Inferior parietal cortex (tissue), 1 donor: ENCODE results near the gene CAPS.

Source experiments
- DNase-seq: peaks from one replicate; pipeline ENCODE4 v3.0.0-alpha.2; 2016; ENCODE audit errors: extremely low spot score

The CAPS gene

DNA sequence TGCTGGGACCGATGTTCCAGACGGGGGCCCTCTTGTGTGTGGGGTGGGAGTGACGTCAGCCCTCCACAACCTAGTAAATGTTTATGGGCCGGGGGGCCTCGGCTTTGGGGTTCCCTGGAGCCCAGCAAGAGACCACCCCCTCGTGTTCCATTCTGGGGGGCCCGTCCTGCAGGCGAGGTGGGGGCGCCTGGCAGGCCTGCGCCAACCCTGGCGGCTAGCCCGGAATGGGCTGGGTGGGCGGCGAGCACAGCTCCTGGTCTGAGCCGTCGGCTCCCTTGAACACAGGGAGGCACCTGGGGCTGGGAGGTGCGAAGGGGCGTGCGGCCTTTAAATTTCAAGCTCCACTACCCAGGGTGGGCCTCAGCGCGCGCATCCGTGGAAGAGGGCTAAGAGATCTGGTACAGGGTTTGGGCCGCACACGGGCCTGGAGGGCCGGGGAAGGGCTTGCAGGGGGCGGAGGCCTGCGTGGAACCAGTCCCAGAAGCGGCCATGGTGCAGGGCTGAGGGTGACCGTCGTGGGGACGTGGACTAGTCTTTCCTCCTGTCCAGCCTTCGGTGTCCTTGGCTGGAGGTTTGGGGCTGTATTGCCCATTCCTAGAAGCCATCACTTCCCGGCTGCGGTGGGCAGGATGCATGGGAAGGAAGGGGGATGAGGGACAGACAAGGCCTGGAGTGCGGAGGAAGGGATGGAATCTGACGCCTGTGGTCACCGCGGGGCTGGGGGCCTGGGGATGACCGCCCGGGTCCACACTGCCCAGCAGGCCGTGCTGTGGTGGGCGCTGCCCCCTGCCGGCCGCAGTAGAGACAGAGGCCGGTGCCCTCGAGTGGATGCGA is 21.9 kb upstream of the CAPS start:
- DNase-seq: peak; percentile 4

DNA sequence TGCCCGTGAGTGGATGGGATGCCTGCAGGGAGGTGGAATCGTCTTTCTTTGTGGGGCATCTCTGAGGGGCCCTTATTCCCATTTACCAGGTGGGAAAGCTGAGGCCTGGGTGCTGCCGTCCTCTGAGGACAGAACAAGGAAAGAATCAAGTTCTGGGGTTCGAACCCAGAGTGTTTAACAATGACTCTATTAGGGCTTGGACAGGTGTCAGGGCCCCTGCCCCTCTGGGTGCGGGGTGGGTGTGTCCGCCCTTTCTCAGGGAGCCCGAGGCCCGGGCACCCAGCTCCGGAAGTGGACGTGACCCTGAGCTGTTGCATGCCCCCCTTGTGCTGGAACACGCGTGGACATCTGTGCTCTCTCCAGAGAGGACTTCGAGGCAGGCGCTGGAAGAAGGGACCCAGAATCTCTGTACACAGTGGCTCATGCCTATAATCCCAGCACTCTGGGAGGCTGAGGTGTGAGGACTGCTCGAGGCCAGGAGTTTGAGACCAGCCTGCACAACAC is 21.2 kb upstream of the CAPS start:
- no peak for DNase-seq

DNA sequence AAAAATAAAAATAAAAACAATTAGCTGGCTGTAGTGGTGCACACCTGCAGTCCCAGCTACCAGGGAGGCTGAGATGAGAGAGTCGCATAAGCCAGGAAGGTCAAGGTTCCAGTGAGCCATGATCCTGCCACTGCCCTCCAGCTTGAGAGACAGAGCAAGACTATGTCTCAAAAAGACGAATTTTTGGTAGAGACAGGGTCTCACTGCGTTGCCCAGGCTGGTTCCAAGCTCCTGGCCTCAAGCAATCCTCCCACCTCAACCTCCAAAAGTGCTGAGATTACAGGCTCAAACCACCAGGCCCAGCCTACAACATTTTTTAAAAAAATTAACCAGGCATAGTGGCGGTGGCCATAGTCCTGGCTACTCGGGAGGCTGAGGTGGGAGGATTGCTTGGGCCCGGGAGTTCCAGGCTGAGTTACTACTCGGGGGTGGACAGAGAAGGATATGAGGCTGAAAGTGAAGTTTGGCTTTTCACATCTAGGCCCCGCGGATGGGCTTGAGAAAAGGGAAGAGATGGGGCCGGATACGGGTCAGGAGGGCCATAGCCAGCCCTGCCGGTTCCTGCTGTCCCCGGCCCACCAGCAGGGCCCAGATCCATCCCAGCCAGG is 20.7 kb upstream of the CAPS start:
- DNase-seq: no peak

DNA sequence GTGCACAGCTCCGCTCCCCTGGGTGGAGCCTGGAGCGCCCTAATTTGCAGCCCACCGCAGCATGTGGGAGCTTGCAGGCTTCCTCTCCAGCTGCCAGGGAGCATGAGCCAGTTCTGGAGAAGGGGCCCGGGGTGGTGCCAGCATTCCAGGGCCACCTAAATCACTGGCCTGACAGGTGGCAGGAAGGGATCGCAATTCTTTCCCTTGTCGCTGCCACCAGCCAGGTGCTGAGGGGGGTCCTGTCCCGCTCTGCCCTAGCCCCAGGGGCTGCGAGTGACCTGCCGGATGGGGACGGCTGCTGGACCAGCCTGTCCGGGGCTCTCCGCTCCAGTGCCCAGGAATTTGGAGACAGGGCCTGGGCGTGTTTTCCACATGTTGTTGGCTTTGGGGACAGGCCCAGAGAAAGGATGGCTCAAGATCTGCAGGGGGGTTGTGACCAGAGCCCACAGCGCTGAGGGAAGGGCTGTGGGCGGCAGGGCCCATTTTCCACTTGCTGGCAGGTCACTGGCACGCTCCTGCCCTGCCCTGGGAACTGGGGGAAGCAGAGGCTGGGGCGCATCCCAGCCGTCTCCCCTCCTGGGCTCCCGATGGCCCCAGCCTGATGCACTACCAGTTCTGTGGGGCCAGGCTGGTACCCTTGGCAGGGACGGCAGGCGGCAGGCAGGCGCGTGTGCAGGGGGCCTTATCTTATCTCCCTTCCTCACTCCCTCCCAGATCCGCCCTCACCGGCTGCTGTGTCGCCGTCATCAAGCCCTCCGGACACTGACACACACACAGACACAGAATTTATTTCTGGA is 19.9 kb upstream of the CAPS start:
- no peak for DNase-seq

DNA sequence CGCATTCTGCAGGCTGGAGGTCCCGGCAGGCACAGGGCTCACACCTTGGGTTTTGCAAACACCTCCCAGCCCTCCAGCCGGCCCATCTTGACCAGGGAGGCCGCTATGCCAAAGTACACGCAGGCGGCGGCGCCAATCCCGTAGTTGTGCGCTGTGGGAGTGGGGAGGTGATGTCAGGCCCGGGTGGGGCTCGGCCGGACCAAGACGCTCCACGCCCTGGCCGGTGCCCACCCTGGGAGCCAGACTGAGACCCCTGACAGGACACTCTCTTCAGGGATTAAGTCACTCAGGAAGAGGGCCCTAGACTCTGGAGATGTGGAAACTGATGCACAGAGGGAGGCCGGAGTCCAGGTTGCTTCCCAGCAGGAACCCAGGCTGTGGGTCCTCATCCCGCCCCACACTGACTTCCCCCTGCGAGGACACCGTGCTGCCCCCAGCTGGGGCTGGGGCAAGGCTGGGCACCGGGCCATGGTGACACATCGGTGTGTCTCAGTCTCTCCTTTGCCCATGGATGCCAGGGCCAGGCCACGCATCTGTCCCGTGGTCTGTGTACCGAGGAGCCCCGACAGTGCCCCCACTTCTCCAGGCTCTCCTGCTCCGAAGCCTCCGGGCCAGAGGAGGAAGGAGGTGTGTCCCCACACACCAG is 19.2 kb upstream of the CAPS start:
- no peak for DNase-seq

DNA sequence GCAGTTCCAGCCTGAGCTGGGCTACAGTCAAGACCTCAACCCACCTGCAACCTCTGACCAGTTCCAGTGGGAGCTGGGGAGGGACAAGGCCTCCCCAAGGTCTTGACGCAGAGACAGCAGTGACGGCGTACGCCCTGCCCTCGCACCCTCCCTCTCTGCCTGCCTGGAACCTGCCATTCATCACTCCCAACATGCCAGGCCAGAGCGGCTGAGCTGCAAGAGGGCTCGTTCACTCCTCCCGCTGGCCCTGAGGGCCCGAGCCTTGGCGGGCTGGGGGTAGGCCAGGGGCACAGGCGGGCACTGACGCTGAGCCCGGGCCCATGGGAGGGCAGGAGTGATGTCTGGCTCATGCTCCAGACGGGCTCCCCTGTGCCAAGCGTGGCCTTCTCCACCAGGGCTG is 18.6 kb upstream of the CAPS start:
- no peak for DNase-seq

DNA sequence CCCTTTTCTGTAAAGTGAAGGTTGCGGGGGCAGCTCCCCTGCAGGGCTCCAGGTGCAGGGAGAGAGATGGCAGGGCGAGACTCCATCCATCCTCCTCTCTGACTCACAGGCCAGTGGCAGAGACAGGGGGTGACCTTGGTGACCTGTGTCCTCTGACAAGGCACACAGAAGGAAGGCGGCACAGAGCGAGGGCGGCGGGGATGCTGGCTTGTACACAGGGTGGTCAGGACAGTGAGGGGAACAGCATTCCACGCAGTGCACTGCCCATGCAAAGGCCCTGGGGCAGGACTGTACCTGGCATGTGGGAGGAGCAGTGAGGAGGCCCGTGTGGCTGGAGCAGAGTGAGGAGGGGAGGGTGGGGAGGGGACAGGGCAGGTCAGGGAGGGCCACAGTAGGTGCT is 18.2 kb upstream of the CAPS start:
- no peak for DNase-seq

DNA sequence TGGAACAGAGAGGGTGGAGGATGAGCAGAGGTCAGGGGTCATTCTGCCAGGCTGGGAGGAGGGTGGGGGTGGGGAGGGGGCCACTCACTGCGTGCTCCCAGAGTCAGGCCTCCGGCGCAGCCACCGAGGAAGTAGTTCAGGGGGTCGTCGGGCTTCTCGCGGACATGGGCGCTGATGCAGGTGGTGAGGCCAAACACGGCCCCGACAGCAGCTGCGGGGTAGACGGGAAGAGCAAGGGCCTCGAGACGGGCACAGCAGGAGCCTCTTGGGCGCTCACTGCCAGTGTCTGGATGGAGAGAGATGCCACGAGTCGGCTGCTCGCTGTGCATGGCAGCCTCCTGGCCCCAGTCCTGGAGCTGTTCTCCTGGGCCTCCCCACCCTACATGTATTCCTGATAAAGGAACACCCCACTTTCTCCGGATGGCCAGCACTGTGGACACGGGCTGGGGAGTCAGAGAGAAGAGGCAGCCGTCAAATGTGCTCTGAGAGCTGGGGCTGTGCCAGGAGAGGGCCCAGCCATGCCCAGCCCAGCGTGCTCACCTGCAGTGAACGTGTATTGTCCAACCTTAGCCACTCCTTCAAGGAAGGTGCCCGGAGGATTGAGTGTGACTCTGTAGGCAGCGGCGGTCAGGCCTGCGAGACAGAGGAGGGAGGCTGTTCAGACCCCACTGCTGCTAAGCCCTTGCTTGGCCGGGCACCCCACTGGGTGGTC is 17.5 kb upstream of the CAPS start:
- DNase-seq: no peak

DNA sequence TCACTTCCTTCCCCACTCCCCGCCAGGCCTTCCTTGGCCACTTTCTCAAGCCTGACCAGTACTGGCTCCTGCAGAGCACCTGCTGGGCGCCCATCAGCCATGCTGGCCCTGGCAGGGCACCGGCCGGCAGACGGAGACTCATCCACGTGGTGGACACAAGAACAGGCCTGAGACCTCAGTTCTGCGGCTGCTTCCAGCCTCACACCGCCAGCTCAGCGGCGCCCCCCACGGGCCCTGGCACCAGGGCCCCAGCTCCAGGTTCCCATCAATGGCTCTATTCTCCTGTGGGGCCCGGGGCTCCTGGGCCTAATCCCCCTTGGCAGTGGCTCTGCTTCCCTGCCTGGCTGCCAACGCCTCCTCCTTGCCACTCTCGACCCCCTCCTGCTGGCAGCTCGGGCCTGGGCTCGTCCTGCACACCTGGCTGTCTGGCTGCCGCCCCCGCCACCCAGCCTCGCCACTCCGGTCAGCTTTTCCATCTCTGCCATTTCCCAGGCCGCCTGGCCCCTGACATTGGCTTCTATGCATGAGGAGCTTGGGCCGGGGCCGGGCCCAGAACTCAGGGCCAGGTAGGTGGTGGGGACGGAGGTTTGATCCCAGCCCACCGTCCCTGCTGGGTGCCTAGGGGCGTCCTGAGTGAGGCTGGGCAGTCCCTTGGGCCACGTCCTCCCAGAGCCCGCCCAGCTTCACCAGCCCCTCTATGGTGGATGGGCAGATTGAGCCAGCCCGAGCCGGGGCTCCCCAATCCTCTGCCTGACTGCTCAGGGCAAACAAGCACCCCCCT is 16.7 kb upstream of the CAPS start:
- no peak for DNase-seq

DNA sequence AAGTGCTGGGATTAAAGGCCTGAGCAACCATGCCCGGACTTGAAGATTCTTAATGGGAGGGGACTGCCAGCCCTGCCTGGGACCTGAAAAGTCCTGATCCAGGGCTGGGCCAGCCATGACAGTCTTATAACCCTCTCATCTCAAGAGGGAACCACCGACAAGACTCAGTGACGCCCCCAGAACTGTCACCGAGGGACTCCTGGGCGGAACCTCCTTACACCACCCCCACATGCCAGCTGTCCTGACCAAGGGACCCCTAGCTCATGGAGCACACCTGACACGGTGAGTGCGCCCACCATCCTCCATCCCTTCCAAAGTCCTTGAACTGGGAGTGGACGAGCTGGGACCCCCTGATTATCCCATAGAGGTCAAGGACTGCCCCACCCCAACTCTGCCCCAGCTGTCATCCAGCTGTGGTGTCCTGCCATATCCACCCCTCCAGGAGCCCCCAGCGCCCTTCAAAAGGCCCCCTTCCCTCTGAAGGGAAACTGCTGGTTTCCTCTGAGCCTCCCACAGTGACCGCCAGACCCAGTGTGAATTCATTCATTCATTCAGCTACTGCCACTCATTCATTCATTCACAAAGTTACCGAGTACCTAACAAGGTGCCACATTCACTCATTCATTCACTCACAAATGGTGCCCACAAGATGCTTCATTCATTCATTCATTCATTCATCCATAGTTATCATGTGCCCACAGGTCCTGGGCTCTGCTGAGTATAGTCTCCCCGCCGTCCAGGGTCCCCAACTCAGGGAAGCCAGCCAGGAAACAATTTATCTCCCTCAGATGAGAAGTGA is 14.1 kb upstream of the CAPS start:
- DNase-seq: no peak

DNA sequence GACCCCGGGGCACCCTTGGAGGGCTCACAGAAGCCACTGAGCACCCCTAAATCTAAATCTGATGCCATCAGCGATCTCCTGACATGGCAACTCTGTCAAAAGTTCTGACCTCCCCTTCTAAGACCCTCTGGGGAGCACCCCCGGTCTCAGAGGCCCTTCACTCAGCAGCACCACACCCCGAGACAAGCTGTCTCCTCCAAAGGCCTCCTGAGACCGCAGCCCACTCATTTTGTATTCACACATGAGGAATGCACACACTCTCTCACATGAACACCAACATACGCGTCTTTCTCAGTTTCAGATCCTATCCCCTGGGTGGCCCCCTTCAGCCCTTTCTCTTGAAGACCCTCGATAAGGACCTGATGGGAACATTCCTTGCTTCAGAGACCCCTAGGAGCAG is 13.1 kb upstream of the CAPS start:
- DNase-seq: no peak

DNA sequence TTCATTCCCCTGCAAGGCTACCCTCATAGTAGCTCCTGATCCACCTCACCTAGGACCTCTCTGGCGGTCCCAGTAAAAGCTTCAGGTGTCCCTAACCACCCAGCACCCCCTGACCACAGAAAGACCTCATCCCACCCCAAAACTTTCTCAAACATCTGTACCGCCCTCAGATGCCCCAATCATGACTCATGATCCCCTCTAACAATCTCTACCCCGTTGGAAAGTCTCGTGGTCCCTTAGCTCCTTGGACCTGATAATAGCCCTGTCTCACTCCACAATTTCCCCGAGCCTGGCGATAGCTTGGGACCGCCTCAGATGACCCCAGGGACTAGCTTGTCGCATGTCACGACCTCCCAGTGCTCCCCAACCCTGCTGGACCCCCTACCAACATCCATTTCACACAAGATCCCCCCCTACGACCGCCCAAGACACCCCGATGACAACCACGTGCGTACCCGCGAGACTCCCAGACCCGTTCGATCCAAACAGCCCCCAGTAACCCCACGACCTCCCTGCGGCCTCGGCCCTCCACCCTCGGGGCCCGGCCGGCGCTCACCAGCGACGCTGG is 10.9 kb upstream of the CAPS start:
- no peak for DNase-seq

DNA sequence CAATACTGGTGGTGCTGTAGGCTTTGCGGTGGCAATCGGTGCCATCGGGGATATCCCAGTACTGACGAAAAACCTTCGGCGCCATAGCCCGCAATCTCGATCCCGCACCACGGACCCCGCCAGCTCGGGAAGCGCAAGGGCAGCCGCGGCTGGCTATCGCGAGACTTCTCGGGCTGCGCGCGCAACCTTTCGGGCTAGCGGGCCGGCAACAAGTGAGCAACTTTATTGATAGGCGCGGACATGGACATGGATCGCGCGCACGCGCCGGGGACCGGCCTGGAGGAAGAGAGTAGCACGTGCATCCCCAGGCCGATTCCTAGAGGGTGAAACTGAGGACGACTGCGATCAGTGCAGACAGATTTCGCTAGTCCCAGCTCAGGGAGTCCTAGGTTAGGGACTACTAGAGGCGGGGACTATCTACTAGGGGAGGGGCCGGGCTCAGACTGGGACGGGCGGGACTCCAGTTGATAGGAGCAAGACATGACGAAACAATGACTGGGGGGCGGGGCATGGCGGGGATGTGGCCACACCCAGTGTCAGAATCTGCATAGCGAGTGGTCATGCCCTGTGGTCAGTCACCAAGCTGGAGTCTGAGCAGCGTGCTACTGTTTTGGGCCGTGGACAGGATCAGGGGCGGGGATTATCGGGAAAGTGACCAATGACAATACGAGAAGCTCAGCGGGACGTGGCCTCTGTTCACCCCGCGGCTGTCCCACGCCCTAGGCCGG is 10.3 kb upstream of the CAPS start, which contains the start of gene NDUFA11:
Gene NDUFA11, minus strand, starts transcription at position 167 of the 728 bp plus-strand sequence. Its CDS starts 82 bp downstream, at position 85.
- peak; percentile 92 for DNase-seq

DNA sequence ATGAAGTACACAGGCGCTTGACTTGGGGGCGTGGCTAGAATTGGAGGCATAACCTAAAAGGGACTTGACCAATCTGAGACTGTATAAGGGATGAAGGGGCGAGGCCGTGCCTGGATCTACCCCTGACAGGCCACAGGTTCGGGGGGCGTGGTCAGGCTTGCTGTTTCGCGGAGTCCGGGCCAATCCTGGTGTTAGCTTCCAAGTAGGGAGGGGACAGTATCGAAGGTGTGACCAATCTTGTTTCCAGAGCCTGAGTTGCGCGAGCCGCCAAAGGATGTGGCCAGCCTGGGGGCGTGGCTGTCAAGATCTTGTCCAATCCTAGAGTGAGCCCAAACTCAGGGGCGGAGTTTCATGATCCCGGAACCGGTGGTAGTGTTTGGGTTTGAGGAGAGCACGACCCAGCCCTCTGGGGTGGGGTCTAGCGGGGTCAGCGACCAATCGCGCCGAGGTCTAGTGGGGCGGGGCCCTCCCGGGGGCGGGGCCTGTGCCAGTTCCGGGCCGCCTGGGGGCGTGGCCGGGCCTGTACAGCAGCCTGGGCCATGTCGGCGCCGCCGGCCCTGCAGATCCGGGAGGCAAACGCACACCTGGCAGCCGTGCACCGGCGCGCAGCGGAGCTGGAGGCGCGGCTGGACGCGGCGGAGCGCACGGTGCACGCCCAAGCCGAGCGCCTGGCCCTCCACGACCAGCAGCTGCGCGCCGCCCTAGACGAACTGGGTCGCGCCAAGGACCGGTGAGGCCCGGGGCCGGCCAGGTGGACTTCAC is 9.5 kb upstream of the CAPS start, which contains the start of gene VMAC:
Gene VMAC, plus strand, starts transcription at position 521 of the 762 bp plus-strand sequence. Its CDS starts 19 bp downstream, at position 540.
- peak; percentile 99 for DNase-seq

DNA sequence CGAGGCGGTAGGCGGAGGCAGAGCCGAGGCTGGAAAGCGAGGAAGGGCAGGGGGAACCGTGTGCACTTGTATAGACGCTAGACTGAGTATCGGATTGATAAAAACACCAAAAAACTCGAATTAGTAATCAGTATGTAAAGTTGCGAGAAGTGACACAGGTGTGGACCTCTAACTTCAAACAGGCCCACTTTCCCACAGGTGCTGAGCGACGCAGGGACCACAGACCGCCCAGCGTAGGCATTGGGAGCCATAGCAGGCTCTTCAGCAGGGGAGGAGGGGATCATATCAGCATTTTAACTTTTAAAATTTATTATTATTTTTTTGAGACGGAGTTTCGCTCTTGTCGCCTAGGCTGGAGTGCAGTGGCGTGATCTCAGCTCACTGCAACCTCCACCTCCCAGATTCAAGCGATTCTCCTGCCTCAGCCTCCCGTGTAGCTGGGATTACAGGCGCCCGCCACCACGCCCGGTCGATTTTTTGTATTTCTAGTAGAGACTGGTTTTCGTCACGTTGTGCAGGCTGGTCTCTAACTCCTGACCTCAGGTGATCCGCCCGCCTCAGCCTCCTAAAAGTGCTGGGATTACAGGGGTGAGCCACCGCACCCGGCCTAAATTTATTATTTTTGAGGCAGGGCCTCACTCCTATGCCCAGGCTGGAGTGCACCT is 8.8 kb upstream of the CAPS start:
- no peak for DNase-seq

DNA sequence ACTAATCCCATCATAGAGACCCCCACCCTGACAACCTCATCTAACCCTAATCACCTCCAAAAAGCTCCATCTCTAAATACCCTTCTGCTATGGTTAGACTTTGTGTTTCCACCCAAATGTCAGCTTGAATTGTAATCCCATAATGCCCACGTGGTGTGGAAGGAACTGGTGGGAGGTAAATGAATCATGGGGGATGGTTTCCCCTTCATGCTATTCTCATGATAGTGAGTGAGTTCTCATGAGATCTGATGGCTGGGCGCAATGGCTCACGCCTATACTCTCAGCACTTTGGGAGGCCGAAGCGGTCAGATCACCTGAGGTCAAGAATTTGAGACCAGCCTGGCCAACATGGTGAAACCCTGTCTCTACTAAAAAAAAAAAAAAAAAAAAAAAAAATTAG is 6.8 kb upstream of the CAPS start:
- DNase-seq: no peak
